Activated CD8-positive, alpha-beta memory T cell treated with anti-CD3 and anti-CD28 coated beads, Interleukin-2, amount 50 U/mL, for 24 hours (primary cell): Measurements from ENCODE around the gene CTSO.
"Not testable (repeated sequence)": the region's sequence is repeated elsewhere in the genome, so short reads cannot be mapped to it uniquely, and the experiment has no call there.

Experiments used
- DNase-seq: peaks from one replicate; pipeline ENCODE4 v3.0.0-alpha.2; 2020; ENCODE audit errors: extremely low read depth

Gene CTSO

DNA sequence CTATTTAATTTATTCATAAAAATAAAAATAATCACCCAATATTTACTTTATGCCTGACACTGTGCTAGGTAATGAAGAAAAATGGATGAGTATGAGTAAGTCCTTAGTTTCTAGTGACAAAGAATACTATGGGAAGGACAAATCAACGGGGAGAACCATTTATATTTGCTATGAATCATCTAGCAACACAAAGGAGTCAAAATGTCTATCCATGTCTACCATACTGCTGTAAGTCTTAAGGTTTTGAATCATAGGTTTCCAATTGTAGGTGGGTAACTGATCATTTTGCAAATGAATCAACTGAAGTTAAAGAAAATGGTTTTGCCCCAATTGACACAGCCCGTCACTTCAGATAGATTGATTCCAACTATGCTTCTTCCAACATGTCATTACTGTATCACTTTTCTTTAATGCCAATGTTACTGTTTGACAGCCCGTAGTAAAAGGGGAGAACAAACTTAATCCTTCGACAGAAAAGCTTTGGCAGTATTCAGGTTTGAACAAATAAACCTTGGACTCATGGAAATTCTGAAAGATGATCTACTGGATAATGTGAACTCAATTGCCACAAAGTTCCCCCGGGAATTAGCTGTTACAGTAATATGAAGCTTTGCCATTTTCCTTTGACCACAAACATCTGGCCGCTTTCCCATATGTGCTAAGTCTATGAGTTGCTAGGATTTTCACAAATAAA, 47.0 kb downstream of the CTSO start:
- no peak for DNase-seq

GRCh38 chr4:155904331-155904730, 49.3 kb downstream of the CTSO start:
- DNase-seq = no peak

GRCh38 chr4:155903453-155903852, 50.2 kb downstream of the CTSO start, which contains the start of gene TDO2:
Gene TDO2, plus strand, starts transcription at chr4:155903696. Its CDS starts 63 bp downstream, at chr4:155903759.
- DNase-seq = no peak

DNA sequence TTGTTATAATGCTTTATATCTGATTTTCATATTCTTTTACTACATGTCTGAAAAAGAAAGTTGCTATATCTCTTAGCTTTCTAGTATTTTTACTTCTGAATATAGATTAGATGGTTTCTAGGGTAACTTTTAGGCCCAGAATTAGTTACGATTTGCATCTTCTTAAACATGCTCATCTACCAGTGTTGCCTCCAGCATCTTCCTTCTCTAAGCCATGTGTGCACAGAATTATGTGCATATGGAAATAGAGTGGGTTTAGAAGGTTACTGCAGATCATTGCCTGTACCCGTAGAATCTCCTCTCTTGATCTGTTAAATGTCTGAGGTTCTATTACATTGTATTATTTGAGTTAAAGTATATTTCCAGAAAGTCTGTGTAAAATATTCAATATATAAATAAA, 52.7 kb downstream of the CTSO start:
- no peak for DNase-seq

- no peak for DNase-seq
These were observed 53.3 kb downstream of the CTSO start for GRCh38 chr4:155900381-155900780.

- no peak for DNase-seq
These were observed 53.8 kb downstream of the CTSO start for GRCh38 chr4:155899891-155900290.

DNA sequence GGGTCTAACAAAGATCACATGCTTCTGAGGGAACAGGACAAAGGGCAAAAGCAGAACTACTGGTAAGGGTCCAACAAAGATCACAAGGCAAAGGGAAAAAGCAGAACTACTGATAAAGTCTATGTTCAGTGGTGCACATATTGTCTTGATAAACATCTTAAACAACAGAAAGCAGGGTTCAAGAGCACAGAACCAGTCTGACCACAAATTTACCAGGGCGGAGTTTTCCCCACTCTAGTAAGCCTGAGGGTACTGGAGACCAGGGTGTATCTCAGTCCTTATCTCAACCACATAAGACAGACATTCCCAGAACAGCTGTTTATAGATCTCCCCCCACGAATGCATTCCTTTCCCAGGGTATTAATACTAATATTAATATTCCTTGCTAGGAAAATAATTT, 55.3 kb downstream of the CTSO start:
- DNase-seq = not testable (repeated sequence)

GRCh38 chr4:155891058-155891457, 62.6 kb downstream of the CTSO start:
- DNase-seq = no peak

- DNase-seq = no peak
These were observed 63.7 kb downstream of the CTSO start for GRCh38 chr4:155889946-155890345.

DNA sequence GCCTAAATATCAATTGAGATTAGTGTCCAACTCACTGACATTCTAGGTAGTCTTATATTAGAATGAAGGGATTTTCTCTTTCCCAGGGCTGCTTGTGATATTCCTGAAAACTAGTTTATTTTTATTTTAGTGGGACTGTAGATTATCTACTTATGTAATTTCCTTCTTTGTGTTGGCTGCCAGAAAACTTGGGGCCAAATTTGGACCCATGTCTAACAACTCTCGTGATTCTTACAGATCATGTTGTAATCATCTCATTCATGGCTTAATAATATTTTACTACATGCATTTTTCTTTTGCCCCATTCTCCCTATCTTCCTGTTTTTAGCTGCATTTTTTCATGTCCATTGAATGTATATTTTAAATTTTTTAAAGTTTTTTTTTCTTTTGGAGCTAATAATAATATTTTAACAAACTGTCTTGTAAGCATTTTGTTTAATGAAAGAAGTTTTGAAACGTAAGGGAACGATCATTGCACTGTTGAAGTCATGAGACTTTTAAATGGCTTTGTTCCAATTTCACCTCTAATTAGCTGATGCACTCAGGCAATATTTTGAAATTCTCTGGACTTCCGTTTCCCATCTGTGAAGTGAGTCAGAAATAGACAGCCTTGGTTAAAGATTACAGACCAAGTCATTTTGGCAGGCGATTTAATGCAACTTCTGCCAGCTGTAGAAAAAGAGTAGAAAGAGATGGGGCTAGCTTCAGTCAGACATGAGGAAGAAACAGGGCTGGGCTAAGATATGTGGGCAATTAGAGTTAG, 64.5 kb downstream of the CTSO start:
- no peak for DNase-seq

GRCh38 chr4:155887847-155888570, 65.7 kb downstream of the CTSO start:
- no peak for DNase-seq

DNA sequence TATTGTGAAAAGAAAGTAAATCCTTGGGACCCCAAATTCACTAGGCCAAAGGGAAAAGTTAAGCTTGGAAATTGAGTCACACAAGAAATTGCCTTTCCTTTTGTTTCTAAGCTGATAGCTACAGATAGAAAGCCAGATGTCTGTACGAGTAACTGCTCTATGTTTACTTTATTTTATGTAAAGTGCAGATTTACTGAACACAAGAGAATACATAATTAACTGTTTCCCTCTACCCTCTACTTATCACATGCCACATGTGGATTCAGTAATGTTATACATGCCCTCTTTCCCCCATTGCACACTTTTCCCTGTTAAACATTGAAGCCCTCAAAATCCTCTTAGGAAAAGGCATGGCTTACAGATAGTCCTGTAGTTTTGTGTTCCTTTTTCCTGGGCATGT, 66.6 kb downstream of the CTSO start:
- DNase-seq = no peak

- no peak for DNase-seq
These were observed 68.0 kb downstream of the CTSO start for GRCh38 chr4:155885666-155886065.

DNA sequence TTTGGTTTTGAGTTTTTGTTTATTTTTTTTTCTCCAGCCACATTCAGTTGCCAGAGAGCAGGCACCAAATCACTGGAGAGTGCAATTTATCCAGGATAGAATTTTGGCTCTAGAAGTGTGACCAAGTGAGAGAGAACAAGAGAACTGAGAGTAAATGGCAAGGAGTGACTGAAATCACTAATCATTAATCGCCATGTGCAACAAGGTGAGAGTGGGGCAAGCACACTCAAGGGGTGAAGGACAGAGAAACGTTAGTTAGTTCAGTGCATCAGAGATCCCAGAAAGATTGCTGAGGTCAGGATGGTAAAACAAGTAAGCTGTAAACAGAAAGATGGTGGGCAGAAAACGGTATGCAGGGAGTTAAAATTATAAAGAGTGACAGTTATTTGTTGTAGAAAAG, 69.8 kb downstream of the CTSO start:
- DNase-seq = no peak

DNA sequence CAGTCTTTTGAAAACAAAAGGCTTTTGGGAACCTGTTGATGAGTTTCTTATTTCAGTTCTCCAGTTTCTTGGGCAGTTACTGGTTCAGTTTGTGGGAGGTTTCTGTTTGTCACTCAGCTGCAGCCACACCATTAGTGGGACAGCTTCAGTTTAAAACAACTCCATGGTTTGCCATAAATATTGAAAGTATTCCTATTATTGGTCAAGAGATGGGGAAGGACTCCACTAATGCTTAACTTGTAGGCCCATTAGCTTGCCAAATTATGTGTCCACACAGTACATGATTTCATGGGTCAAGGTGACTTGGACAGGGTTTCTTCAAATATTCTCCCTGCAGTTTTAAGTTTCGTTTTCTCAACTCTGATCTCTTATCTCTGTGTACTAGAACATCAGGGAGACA, 72.1 kb downstream of the CTSO start:
- no peak for DNase-seq

DNA sequence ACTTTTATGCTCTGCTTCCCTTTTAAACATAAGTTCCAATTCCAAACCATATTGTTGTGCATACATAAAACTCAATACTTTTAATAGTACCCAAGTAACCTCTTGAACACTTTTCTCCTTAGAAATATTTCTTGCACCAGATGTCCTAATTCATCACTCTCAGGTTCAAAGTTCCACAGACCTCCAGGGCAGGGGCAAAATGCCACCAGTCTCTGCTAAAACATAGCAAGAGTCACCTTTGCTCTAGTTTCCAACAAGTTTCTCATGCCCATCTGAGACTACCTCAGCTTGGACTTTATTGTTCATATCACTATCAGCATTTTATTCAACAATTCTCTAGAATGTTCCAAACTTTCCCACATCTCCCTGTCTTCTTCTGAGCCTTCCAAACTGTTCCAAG, 73.9 kb downstream of the CTSO start:
- no peak for DNase-seq

- no peak for DNase-seq
These were observed 75.1 kb downstream of the CTSO start for GRCh38 chr4:155878611-155879010.

DNA sequence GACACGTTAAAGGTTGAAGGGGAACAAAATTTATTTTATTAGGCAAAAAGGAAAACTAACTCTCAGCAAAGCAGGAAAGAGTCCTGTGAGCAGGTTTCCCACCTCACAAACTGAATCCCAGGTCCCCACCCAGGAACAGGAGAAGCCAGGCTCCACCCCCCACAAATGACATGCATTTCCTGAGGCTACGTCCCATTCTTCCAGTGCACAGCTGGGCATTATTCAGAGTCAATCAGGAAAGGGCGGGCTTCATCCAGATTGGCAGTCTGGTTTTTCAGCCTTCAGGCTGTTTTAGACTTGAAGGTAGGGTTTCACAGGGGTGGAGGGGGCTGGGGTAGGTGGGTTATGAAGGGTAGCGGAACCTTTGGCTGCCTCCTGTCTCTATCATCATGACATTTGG, 75.7 kb downstream of the CTSO start:
- no peak for DNase-seq

- DNase-seq = no peak
These were observed 77.8 kb downstream of the CTSO start for GRCh38 chr4:155875878-155876277.
